Activated T-cell treated with anti-CD3 and anti-CD28 coated beads, Interleukin-2, amount 50 U/mL, for 48 hours (primary cell): Measurements from ENCODE around the gene NXPE1.

ENCODE experiments used
- DNase-seq, 2 experiments: peaks; one replicate each; pipeline ENCODE4 v3.0.0-alpha.2; 2020

The NXPE1 gene

DNA sequence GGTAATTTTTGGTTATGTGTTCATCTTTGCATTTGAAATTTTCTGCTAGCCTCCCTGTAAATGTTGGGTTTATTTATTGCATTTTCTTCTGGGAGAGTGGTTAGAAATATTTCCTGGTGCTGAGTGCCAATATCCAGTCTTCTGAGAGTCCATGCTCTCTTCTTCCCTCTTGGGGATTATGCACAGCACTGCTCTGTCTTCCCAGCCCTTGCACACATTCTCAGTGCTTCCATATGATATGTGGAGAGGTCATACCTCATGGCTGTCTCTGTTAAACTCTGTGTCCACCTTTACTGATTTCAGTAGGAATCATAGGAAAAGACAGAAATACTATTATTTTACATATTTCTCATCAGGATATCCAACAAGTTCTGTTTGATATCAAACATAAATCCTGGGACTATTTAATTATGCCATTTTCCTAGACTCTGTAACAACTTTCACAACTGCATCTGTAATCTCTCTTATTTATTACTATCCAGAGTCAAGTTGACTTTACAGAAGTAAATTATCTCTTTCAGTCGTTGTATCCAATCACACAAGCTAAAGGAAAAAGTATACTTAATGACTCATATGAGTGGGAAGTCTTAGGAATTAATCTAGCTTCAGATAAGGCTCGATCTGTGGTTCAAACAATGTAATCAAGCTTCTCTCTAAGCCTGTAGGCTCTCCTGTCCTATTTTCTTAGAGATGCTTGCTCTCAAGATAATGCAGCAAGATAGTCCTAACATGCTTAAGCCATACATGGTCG lies 2.7 kb upstream of the NXPE1 start:
- DNase-seq = no peak

DNA sequence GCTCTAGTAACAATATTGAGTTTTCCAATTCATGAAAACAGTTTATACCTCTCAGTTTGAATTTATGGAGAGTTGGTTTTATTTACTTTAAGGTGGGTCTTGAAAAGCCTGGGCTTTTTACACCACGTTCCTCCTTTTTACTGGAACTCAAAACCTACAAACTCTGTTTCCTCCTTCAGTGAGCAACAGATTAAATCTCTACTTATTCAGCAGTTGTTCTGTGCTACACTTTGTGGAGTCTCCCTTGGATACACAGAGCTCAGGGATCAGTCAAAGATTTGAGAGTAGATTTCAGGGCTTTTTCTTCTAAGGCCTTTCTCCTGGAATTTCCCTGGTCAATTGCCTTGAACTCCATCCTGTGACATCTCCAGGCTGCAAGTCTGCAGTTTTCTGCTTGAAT lies 3.5 kb downstream of the NXPE1 start:
- no peak for DNase-seq

DNA sequence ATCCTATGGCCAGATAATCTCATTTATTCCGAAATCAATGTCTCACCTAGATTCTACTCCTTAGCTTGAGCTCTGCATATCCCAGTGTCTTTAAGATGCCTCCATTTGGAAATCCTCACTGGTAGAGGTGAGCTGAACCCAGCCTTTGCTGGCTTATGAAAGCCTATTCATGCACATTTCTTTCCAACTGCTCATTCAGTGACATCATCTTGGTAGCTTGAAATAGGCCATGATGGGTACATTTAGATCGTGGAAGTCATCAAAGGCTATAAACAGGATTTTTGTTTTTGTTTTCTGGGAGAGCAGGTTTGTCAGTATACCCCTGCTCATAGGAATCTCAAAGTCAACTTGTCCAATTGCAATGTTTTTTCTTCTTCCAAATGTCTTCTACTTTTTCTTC lies 6.0 kb downstream of the NXPE1 start:
- no peak for DNase-seq

DNA sequence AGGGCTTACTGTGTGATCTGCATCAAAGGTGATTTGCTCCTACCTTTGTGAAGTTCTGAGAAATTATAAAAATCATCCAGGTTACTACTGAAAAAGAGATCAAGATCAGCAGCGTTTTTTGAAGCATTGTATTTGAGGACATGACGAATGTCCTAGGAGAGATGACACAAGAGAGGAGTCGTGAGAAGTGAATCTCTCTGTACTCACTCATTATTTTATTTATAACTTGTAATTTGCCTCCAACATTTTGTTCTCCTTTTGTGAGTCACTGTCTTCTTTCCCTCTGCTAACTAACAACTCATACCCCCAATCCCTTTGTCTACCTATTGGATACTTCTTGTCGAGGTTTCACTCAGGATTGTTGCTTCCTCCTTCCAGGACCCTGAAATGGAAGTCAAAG lies 8.6 kb downstream of the NXPE1 start:
- DNase-seq = no peak

DNA sequence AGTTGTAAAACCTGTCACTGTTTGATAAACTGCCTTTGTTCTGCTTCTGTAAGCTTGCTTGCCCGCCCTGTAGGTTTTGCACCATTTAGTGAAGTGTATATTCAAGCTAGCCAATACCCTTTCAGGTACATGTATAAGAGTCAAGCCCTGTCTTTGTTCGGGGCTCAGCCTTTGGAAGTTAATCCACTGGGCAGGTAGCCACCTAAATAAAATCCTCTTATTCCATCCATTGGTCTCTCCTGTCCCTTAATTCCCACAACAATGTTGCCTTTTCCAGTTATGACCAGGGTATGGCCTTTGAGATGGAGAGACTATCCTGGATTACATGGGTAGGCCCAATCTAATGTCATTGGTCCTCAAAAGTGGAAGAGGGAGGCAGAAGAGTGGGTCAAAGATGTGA lies 34.0 kb downstream of the NXPE1 start:
- no peak for DNase-seq

DNA sequence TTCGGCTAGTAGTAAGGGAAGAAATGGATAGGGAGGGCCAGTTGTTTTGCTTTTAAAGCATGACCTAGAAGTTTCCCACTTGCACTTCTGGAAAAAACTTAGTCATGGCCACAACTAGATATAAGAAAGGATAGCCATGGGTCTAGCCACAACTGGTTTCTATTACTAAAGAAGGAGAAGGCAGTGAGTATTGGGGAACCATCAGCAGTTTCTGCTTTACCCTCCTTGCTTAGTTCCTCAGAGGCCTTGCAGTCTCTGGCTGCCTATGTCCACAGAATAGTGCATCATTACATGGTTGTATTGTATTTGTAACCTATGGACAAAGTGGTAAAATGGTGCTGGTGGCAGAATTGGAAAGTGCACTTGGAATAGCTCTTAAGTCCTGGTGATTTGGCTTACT lies 35.6 kb downstream of the NXPE1 start:
- no peak for DNase-seq

DNA sequence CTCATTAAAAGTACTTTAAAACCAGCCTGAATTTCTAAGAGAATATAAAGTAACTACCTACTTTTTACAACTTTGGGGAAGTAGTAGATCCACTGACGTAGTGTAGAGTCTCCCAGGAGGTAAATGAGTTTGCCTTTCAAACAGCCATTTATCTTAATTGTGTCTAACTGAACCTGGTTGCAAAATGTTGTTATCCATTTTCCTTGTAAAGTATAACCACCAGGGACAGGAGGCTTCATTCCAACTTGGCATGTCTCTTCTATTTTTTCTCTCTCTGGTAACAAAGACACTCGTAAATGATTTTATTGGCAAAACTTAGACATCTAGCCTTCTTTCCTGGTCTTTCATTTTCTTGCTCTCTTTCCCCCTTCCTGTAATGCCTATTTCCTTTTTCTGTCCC lies 36.9 kb downstream of the NXPE1 start:
- no peak for DNase-seq

DNA sequence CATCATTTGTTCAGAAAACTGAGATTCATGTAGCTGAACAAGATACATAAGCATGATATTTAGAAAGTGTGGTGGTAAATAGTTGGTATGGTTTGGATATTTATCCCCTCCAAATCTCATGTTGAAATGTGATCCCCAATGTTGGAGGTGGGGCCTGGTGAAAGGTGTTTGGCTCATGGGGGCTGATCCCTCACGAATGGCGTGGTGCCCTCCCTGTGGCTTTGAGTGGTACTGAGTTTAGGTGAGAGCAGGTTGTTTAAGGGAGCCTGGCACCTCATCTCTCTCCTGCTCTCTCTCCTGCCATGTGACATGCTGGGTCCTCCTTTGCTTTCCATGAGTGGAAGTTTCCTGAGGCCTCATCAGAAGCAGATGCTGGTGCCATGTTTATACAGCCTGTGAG lies 48.1 kb downstream of the NXPE1 start:
- DNase-seq = no peak

DNA sequence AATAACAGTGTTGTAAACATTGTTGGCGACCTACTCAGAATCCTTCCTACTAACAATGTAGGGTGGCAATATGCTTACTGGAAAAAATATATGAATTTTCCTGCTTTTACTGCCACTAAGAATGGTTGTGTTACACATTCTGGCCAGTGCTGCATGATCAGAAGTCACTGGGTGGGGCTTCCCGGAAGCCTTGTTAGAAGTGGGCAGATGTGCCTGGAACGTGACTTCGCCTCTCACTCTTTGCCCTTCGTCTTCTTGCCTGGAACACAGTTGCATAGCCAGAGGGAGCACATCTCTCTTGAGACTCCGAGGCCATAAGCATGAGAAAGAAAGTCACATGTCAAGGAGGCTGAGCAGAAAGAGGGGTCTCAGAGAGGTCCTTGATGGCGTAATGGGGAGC lies 48.6 kb downstream of the NXPE1 start:
- DNase-seq = no peak

DNA sequence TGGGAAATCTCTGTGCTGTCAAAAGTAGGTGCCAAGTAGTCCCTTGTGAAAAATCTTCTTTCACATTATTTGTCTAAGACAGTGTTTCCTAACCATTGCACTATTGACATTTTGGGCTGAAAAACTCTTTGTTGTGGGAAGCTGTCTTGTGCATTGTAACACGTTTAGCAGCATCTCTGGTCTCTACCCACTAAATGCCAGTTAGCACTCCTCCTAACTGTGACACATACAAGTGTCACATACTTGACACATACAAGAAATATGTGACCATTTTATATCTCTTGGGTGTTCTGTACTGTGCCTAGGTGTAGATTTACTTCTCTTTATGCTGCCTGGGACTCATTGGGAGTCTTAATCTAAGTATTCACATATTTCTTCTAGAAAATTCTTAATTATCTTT lies 57.8 kb downstream of the NXPE1 start:
- DNase-seq = no peak

DNA sequence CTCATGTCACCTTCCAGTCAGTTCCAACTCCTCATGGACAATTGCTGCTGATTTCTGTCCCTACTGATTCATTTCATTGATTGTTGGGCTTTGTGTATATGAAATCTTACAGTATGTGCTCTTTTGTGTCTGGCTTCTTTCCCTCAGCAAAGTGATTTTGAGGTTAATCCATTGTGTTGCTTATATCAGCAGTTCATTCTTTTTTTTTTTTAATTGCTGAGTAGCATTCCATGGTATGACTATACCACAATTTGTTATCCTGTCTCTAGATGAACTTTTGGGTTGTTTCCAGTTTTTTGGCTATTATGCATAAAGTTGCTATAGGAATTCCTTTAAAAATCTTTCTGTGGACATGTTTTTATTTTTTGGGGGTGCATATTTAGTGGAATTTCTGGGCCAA lies 59.9 kb downstream of the NXPE1 start:
- DNase-seq = no peak

DNA sequence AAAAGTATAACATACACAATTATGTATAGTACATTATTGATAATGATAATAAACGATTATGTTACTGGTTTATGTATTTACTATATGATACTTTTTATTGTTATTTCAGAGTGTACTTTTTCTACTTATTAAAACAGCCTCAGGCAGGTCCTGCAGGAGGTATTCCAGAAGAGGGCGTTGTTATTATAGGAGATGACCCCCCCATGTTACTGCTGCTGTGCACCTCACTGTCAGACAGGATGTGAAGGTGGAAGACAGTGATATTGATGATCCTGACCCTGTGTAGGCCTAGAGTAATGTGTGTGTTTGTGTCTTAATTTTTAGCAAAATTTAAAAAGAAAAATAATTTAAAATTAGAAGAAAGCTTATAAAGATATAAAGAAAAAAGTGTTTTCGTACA lies 62.8 kb downstream of the NXPE1 start:
- no peak for DNase-seq

DNA sequence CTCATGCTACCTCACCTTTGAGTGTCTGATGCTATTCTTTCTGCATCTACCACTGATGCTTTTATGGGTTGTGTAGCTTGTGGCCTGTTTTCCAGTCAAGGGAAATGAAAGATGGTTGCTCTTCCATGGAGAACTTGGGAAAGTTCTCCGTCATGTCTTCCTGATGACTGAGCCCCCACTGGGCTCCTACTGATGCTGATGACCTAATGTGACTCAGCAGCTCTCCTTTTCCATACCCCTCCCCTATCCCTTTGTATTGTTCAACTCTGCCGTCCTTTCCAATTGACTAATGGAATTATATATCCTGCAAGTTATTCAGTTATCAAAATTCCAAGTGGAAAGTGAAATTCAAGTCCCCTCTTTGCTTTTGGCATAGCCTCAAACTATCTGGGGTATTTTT lies 75.8 kb downstream of the NXPE1 start:
- no peak for DNase-seq

DNA sequence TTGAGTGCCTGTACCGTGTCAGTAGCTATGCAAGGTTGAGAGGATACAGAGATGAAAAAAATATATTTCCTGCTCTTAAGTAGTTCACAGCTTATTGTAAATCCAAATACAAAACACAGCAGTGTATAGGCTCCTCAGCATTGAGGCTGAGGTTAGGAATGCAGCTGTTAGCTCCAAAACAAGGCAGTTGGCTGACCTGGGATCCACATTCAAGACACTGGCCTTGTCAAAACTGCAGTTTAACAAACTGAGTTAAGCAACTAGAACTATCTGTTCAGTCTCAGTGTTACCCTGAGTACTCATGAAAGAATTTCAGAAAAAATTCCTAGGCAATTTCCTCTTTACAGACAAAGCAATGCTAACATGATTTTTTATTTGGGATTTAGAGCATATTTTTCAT lies 77.6 kb downstream of the NXPE1 start:
- no peak for DNase-seq

DNA sequence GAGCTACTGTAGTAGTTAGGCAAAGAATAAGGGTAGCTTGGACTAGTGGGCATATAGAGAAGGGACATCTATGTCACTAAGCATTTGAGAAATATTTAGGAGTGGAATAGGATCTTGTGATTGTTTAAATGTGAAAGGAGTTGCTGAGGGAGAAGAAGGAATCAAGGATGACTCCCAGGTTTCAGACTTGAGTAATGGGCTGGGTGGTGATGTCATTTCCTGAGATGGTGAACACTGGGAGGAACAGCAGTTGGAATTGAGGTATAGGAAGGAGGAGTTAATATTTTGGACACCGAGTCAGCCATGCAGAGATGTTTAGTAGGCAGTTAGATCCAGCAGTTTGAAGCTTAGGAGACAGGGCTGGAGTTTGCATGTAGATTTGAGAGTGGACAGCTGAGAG lies 80.3 kb downstream of the NXPE1 start:
- no peak for DNase-seq

DNA sequence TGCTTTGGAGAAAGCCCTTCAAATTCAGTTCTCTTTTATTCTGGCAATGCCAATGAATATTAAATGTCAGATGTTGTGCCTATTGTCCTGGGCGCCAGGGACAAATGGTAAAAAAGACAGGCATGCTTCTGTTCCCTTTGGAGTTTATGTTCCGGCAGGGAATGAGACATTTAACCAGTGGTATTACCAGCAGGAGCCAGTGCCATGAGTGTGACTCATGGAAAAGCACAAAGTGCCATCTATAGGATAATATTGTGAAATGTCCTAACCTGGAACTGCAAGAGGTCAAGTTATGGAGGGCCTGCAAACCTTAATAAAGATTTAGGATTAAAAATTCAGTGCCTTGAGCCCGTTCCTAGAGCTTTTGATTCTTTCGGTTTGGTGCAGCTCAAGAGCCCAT lies 80.9 kb downstream of the NXPE1 start:
- no peak for DNase-seq

DNA sequence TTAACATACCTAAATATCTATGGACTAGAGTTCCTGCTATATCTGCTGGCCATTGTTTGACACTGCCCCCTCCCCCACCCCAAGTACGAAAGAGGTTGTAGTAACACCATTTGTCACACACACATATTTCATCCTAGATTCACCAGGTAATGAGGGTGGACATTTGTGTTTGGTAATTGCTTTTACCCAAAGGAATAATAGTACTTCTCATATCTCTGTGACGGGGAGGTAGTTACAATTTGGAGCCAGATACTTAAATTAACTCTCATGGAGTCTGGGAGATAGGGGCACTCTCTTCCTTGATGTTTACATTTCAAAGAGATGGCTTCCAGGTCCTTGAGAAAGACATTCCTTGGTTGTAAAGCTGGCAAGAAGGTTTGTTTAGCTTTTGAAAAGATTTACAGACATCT lies 81.7 kb downstream of the NXPE1 start:
- no peak for DNase-seq

DNA sequence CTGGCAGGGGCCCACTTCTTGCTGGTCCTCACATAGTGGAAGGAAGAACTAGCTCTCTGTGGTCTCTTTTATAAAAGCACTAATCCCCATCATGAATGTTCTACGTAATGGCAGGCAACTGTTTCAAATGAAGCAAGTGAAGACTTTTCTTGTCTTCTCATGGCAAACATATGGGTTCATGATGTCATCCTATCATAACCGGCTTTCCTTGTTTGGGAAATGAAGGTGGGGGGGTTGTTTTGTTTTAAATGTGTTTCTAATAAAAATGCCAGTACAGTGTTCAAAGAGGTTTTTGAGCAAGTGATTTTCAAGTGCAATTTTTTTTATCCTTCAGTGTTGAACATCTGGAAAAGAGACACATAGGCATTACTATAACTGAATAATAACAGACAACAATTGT lies 87.0 kb downstream of the NXPE1 start:
- DNase-seq = no peak
